Stimulated activated CD4-positive, alpha-beta T cell treated with anti-CD3 and anti-CD28 coated beads, Interleukin-15, amount 100 ng/mL, for 48 hours (primary cell): ENCODE measurements around the gene SRL.
"Not testable (repeated sequence)": the region's sequence is repeated elsewhere in the genome, so short reads cannot be mapped to it uniquely, and the experiment has no call there.

Source experiments
- DNase-seq, 2 donors: peaks; one replicate each; pipeline ENCODE4 v3.0.0-alpha.2; 2020; ENCODE audit warnings: low read depth in 2 of 2

SRL gene

DNA sequence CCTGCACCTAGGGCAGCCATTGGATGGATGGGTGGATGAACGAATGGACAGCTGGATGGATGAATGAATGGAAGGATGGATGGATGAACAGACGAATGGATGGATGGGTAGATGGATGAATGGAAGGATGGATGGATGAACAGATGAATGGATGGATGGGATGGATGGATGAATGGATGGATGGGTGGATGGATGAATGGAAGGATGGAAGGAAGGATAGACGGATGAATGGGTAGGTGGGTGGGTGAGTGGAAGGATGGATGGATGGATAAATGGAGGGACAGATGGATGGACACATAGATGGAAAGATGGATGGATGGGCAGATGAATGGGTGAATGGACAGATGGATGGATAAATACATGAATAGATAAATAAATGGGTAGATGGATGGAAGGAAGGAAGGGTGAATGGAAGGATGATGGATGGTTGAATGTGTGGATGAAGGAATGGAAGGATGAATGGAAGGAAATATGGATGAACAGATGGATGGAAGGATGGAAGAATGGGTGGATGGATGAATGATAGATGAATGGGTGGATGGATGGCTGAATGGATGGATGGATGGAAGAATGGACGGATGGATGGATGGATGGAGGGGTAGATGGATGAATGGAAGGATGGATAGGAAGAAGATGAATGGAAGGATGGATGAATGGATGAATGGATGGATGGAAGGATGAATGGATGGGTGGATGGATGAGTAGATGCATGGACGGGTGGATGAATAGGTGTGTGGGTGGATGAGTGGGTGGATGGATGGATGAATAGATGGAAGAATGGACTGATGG lies 15.4 kb downstream of the SRL start:
- no peak for DNase-seq

DNA sequence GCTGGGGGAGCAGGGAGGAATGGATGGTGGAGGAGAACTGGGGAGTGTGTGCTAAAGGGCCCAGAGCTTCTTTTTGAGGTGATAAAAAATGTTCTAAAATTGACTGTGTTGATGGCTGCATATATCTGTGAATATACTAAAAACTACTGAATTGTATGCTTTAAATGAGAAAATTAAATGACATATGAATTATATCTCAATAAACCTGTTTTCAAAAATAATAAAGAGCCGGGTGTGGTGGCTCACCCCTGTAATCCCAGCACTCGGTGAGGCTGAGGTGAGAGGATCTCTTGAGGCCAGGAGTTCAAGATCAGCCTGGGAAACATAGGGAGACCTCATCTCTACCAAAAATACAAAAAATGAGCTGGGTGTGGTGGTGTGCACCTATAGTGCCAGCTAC lies 16.8 kb downstream of the SRL start:
- no peak for DNase-seq

DNA sequence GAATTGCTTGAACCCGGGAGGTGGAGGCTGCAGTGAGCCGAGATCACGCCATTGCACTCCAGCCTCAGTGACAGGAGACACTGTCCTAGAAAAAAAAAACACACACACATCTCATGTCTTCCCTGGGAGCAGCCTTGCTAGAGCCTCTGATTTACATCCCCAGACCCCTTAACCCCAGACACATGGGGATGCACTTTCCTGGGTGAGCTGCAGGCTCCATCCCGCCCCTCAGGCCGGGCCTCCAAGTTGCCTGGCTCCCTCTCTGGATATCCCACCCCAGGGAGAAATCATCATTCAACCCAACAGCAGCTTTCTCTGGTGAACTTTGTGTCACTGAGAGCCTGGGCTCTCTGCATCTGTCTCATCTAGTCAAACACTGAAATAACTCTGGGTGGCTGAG lies 21.5 kb downstream of the SRL start:
- no peak for DNase-seq

DNA sequence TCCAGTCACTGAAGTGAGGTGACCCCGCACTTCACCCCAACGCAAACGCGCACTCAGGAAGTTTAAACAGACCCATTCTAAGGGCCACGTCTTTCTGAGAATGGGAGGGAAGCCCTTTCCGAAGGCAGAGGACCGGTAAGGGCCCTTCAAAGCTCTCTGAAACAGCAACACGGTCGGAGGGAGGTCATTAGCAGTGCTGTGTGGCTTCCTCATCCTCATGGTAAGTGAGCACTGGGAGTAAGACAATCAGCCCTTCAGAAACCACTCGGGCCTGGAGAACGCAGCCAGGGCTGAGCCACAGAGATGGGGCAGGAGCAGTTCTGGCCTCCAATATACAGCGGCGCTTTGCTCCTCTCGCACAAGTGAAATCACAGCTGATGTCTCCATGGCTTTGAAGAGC lies 23.7 kb downstream of the SRL start:
- DNase-seq: no peak

DNA sequence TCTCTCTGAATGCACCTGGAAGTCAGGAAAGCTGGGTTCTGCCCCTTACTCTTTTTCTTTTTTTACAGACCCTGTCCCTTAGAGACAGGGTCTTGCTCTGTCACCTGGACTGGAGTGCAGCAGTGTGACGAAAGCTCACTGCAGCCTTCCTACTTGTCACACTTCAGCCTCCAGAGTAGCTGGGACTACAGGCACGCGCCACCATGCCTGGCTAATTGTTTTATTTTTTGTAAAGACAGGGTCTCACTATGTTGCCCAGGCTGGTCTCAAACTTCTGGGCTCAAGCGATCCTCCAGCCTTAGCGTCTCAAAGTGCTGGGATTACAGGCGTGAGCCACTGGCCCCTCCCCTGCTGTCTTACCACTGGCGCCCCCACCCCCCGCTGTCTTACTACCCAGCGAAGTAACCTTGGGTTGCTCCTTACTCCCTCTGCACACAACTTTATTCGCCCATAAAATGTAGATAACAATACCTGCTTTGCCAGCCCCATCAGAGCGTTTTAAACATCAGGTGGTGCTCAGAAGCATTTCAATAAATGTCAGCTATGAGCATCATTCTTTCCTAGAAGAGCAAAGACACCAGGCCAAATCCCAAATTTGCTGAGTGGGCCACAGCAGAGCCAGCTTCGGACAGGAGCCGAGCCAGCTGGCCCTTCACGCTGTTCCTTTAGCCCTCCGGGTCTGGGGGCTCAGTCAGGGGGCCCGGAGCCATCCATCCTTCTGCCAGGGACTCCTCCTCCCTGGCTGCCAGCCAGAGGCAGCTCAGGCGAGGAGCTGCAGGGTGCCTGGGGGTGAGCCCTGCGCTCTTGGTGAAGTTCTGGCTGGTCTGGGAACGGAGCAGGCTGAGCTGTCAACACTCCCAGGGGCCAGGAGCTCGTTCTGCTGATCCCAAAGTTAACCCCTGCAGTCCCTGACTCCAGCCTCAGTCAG lies 24.4 kb downstream of the SRL start:
- DNase-seq: no peak

DNA sequence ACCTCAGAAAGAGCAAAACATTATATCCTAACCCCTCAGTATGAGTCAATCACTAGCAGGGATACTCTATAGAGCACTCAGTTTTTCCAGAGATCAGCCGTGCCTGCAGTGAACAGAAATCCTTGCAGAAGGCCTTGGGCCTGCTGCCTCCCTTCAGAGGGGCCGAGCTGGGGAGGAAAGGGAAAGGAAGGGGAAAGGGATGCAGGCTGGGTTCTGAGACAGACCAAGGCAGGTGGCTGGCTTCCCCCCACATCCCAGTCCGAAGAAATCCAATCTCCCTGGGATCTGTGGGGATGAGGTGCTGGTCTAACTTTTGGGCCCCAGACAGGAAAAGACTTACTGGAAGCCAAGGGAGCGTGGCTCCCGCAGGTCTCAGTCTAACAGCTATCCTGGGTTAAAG lies 25.3 kb downstream of the SRL start:
- DNase-seq: no peak

DNA sequence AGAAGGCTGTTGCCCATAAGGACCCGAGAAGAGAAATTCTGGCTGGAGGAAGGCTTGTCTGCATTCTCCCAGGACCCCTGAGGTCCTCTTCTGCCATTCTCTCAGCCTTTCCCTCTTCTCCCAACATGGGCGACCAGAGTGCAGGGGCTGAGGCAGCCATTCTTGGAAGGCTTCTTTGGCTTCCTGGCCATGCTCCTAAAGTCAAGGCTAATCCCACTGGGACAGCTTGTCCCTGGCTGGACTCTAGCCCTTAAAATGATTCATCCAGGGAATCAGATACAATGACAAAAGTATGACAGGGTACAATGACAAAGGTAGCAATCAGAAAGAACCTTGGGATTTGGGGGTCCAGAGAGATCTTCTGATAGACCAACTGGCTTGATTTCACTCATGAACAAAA lies 26.8 kb downstream of the SRL start:
- no peak for DNase-seq

DNA sequence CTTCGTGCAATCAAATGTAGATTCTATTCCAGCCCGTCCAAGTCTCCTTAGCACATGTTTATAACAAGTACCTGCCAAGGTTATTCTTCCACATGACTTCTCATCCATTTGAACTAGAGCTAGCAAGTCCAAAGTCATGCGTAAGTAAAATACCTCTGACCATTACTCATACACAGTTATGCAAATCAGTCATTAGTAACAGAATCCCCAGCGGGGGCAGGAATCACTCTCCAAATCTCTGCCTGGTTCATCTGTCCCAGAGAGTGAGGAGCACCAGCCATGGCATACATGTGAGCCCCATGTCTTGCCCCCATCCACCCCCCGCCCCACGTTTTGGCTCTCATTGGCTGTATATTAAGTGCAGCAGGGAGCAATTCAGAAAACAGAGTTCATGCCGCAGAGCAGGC lies 27.7 kb downstream of the SRL start:
- DNase-seq: no peak

DNA sequence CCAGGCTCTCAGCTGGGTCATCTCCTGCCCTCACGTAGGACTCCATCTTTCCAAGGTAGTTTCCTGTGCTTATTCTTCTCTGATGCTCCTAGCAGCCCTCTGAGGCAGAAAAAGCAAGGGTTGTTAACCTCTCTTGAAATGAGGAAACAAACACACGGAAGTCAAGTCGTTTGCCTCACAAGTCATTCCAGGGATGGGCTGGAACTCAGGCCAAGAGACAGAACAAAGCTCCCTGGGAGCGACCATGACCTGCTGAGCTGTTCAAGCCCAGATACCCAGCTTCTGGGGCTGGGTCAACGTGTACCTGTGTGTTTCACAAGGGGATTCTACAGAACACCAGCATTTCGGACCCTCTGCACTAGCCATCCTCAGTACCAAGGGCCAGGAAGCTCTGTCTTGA lies 28.1 kb downstream of the SRL start:
- no peak for DNase-seq

DNA sequence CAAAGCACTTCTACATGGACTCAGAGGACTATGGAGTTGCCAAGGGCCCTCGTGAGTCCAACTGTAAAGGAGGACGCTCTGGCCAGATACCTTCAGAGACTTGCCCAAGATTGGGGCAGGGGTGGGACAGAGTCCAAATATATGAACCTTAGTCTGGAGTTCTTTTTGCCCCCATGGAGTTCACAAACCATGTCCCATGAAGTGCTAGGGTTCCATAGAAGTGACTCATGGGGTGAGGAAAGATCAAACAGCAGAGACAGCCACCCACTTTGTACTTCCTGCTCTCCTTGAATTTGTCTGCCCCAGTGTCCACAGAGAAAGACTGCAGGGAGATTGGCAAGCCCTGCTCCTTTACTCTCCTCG lies 29.0 kb downstream of the SRL start:
- no peak for DNase-seq

DNA sequence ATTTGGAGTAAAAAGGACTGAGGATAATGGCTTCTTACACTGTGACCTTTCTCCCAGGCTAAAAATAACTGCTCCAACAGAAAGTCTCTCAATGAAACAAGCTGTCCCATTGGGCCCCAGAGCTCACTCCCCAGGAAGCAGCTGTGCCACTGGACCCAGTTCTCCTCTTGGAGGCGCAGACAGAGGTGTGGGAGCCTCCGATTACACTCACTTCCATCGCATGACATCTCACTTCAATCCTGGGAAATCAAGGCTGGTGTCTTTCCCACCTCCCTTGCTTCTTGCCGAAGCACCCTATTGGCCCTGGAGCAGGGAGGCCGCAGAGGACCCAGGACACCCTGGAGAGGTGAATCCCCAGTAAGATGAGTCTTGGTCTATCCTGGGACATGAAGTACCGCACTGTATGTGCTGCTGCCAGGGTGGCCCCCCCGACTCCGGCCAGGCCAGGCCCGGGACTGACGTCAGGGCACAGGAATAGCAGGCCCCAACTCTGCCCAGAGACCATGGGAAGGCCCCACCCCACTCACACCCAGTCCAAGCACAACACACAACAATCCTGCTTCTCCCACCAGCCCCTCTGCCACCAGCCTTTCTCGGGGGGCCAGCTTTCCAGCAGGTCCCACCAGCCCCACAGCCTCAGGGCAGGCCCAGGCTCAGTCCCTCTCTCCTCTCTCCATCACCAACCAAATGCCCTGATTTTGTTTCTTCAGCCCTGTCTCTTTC lies 29.5 kb downstream of the SRL start:
- DNase-seq: no peak

DNA sequence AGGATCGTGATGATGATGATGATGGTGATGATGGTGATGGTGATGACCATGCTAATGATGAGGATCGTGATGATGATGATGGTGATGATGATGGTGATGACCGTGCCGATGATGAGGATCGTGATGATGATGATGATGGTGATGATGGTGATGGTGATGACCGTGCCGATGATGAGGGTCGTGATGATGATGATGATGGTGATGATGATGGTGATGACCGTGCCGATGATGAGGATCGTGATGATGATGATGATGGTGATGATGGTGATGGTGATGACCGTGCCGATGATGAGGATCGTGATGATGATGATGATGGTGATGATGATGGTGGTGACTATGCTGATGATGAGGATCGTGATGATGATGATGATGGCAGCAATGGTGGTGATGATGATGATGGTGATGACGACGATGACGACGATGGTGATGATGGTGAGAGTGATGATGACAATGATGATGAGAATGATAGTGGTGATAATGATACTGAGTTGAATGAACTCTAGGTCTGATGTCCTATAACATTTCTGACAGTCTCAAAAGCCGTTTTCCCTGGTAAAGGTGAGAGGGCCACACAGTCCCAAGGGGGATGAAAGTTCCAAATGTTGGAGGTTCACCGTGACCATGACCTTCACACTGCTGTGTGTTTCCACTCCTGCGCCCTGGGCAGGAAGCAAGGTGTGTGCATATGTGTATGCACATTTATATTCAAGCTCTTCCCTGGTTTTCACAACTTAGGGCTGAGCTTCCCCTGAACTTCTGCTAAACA lies 30.3 kb downstream of the SRL start:
- DNase-seq: not testable (repeated sequence)

DNA sequence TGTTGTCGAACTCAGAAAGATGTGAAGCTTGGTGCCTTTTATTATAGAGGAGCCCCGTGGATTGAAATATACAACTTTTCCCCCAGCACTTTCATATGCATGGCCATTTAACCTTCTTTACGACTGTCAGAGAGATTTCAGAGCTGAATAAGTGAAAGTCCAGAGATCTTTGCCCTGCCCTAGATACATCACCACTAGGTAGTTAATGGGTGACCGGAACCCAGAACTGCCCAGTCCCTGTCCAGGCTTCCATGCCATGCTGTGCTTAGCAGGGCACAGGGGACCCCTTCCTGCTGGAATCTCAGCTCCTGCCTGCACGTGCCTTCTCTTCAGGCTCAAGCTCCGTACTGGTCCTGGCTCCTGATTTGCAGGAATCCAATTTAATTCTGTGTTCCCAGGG lies 32.2 kb downstream of the SRL start:
- no peak for DNase-seq

DNA sequence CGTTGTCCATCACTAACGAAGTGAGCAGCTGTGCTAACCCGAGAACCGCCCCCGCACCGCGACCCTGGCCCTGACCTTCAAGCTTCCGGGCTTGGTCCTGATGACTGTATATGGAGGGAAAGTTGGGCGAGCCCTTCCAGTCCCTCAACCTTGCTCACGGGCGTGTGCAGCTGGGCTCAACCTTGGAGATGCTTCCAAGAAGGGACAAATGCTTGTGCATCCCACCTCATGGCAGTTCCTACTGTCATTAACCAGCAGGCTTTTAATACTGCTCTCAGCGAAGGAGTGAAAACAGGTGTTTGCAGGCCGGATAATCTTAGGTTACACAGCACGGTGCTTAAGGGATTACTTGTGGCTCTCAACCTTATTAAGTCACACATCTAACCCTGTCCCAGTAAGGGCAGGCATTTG lies 33.5 kb downstream of the SRL start:
- DNase-seq: no peak

DNA sequence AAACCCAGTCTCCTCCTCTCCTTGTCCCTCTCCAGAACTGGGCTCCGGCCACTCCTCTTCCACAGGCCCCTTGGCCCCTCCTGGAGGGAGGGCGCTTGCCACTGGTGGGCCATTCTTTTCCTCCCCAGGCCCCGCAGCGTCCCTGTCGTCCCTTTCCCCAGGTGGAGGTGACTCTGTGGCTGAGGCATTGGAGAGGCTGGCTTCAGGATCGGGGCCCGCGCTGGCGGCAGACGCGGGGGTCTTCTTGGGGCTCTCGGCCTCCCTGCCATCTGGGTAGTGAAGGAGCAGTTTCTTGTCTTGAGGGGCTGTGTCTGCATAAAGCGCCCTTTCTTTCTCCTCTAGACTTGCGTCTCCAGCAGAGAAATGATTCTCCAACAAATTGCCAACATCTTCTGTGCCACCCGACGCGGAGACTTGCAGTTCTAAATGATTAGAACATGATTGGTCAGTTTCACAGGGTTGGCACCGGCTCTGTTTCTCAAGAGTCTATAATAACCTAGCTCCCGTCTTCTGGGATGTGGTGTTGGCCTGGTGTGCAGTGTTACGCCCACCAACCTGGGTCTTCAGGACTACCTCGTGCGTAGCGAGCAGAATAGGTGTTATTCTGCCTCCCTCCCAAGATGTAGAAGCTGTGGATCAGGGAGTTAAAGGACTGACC lies 34.1 kb downstream of the SRL start:
- DNase-seq: no peak

DNA sequence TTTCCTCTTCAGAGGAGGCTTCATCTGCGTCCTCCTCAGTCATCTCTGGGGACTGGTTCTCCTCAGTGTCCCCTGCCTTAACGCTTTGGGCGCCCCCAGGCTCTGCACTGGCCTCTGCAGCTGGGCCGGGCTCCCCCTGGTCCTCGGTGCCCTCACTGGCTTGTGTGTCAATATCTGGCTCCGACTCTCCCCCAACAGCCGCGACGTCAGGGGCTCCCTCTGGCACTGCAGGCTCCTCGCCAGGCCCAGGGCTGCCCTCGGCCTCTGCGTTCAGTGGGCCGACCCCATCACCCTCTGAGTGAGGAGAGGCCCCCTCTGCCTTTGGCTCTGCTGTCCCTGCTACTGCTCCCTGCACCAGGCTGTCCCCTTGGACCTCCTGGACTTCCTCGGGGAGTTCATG lies 34.7 kb downstream of the SRL start:
- no peak for DNase-seq

DNA sequence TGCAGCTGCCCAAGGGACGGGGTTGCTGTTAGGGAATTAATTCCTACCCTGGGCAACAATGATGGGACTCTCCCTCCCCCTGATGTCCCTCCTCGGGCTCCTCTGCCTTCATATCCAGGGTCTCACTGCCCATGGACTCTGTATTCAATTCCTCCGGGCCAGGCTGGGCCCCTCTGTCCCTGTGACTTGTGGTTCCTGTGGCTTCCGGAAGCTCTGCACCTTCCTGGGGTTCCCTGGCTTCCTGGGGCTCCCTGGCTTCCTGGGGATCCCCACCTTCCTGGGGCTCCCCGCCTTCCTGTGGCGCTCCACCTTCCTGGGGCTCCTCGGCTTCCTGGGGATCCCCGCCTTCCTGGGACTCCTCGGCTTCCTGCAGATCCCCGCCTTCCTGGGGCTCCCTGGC lies 35.2 kb downstream of the SRL start:
- no peak for DNase-seq

DNA sequence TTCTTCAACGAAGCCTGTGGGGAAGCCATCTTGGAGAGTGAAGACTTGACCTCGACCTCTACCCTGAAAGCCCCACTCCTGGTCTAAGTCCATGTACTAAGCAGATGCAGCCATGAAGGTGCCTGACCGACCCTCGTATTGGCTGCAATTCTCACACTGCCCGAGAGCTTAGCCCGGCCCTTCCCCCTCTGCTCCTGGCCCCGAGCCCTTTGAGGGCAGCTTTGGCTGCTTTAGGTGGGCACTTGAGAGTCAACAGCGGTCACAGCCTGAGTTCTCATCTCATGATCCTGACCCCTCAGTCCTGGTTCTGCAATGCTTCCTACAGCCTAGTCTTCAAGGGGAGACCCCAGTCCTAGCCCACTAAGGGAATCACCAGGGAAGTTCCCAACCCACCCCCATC lies 35.9 kb downstream of the SRL start:
- no peak for DNase-seq

DNA sequence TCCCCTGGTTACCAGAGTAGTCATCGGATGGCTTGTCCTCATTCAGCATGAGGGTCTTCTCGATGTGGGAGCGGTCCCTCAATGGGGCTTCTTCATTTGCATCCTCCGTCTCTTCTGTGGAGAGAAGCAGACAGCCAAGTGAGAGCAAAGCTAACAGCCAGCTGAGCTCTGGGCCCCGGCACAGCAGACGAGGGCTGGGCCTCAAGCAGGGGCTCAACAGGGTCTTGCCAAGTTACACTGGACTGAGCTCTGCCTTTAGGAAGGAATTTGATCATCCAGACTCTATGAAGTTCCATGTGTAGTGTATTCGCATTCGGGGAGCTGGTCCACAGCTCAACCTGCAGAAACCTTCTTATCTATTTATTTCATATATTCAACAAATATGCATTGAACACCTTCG lies 37.4 kb downstream of the SRL start:
- DNase-seq: no peak

DNA sequence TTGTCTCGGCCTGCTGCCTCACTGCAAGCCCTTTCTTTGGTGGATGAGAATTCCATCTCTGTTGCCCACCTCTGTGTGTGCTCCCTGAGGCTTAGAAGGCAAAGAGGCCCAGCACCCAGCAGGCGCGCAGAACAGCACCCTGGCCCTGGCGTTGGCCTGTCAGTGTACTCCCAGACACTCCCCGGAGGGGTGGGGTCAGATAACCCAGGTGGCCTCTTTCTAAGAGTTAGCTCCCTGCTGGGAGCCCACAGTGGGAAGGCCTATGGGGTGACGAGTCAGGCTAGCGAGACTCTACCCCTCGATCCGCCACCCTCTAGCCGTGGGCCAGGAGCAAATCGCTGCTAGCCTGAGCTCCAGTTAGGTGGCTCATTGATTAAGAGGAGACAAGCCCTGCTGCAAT lies 38.1 kb downstream of the SRL start:
- DNase-seq: no peak

DNA sequence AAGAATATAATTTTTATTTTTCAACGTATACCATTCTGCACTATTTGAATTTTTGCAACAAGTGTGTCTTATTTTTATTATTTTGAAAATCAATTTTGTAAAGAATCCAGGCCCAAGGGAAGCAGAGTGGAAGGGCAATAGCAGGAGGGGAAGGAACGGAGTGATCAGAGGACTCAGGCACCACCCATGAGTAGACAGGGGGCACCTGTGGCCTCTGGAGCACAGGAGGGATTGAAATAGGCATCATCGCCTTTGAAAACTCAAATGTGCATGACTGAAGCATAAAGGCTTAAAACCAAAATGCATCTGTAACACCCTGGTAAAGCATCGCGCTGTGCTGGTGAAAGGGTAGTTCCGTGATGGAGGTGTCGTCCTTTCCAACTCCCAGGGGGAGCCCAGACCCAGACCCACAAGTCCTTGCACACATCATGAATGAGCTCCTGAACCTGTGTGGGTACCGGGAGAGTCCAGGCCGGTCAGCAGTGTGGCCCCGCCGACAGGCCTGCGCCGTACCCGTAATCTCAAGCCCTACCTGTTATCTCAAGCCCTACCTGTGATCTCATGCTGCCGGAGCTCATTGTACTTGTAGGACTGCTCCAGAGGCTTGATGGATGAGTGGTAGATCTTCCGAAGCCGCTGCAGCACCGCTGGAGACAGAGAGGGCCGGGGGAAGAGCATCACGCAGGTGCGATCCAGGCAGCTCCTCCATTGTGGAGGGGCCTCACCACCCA lies 39.1 kb downstream of the SRL start:
- no peak for DNase-seq
